Measurements from ENCODE around the gene HDAC4. TPM values are rescaled to one million over a fixed set of nuclear protein-coding genes. Genes with fewer than 3 reads are reported as not detected.

HDAC4 gene
- total RNA-seq, 1 donor from 2014 or later: 7.8 TPM

GRCh38 chr2:239232195-239232578, 168.6 kb downstream of the HDAC4 start:
- no peak overlapping the region for H3K4me3 ChIP-seq (ENCODE audit: low read depth, low read length)
- TF ChIP-seq CTCF (IDR thresholded peaks at IDR 0.05; ENCODE audit: insufficient read depth, low read length, poor library complexity, severe bottlenecking): no peak
- no peaks in the 10 kb centered on the region for H3K27me3 ChIP-seq (ENCODE audit: control insufficient read depth, insufficient read depth, low read length)
- no peaks in the 10 kb centered on the region for H3K36me3 ChIP-seq (ENCODE audit: control insufficient read depth, insufficient read depth, low read length)
- no peak for DNase-seq (ENCODE audit: low read depth)

- H3K36me3 ChIP-seq (ENCODE audit: control insufficient read depth, insufficient read depth, low read length): no peaks in the 10 kb centered on the region
- H3K4me3 ChIP-seq (ENCODE audit: low read depth, low read length): no peak overlapping the region
- no peak for DNase-seq (ENCODE audit: low read depth)
- no peaks in the 10 kb centered on the region for H3K27me3 ChIP-seq (ENCODE audit: control insufficient read depth, insufficient read depth, low read length)
- TF ChIP-seq CTCF (IDR thresholded peaks at IDR 0.05; ENCODE audit: insufficient read depth, low read length, poor library complexity, severe bottlenecking): no peak
These were observed 169.3 kb downstream of the HDAC4 start for GRCh38 chr2:239231231-239232194.

GRCh38 chr2:239230318-239231052, 170.3 kb downstream of the HDAC4 start:
- DNase-seq (ENCODE audit: low read depth): no peak
- no peaks in the 10 kb centered on the region for H3K27me3 ChIP-seq (ENCODE audit: control insufficient read depth, insufficient read depth, low read length)
- H3K4me3 ChIP-seq (ENCODE audit: low read depth, low read length): no peak overlapping the region

DNA sequence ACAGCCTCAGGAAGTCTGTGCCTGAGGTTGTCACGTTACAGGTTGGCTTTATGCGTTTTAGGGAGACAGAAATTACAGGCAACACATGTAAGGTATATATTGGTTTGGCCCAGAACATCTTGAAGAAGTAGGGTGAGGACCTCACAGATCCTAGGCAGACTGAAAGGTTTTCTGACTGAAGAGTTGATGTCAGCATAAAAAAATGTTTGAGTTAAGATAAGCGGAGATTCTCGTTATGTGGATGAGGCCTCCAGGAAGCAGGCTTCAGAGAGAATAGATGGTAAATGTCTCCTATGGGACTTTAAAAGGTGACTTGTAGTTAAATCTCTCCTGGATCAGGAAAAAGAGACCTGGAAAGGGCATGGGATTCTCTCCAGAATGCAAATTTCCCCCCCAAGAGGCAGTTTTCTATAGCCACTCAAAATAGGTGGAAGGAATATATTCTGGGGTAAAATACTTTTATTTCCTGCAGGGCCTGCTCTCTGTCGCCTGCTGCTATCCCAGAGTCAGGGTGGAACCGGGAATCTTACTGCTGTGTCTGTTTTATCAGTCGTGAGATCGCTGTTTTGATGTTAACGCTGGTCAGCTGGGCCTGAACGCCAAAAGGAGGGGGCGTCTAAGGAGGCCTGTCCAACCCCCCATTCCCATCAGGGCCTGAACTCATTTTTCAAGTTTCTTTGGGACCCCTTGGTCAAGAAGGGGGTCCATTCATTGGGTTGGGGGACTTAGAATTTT, 171.1 kb downstream of the HDAC4 start:
- Histone ChIP-seq H3K36me3 (ENCODE audit: control insufficient read depth, insufficient read depth, low read length) (no peaks in the 10 kb centered on the region), H3K4me3 (ENCODE audit: low read depth, low read length) (no peak overlapping the region), H3K27me3 (ENCODE audit: control insufficient read depth, insufficient read depth, low read length) (no peaks in the 10 kb centered on the region)
- TF ChIP-seq CTCF (IDR thresholded peaks at IDR 0.05; ENCODE audit: insufficient read depth, low read length, poor library complexity, severe bottlenecking): no peak
- no peak for DNase-seq (ENCODE audit: low read depth)

More at GRCh38 chr2:239230318-239231052, 170.3 kb downstream of the HDAC4 start:
- no peaks in the 10 kb centered on the region for H3K36me3 ChIP-seq (ENCODE audit: control insufficient read depth, insufficient read depth, low read length)
- no peak for TF ChIP-seq CTCF (IDR thresholded peaks at IDR 0.05; ENCODE audit: insufficient read depth, low read length, poor library complexity, severe bottlenecking)

DNA sequence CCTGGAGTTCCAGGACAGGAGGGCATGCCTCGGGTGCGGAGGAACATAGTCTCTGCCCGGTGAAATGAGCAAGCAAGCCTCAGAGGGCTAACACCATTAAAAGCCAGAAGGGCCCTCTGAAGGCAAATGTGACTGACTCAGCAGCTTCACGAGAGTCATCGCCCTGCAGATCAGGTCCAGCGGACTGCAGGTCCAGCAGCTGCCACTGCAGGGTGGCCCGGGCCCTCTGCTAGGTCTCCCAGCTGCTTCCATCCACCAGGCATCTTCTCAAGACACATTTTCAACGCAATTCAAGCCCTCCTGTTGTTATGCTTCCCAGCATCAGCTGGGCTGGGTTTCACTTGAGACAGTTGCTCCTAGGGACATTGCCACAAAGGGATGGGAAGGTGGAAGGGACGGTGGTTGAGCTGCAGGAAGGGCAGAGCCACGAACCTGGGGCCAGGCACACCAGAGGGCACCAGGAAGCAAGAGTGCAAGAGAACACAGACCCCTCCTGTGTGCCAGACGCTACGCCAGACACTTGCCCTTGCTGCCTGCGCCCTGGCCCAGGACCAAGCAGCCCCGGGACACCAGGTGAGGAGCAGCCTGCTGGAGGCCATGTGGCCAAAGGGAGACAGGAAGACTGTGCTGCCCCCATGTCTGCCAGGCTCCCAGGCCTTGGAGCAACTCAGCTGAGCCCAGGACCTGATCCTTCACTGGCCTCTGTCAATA, 173.0 kb downstream of the HDAC4 start:
- TF ChIP-seq CTCF (IDR thresholded peaks at IDR 0.05; ENCODE audit: insufficient read depth, low read length, poor library complexity, severe bottlenecking): no peak
- H3K27me3 ChIP-seq (ENCODE audit: control insufficient read depth, insufficient read depth, low read length): no peaks in the 10 kb centered on the region
- no peak for DNase-seq (ENCODE audit: low read depth)
- no peak overlapping the region for H3K4me3 ChIP-seq (ENCODE audit: low read depth, low read length)
- H3K36me3 ChIP-seq (ENCODE audit: control insufficient read depth, insufficient read depth, low read length): no peaks in the 10 kb centered on the region

All from kidney epithelial cell (primary cell).